Adrenal gland (tissue), 5 donors: ENCODE data around the gene PPARGC1A.

Source experiments
- POLR2A ChIP-seq, 2 donors: fragments of 450-650 bp; IDR thresholded peaks; one replicate each; pipeline ENCODE4 v1.6.1; 2017; ENCODE audit warnings: antibody characterized with exemption in 2 of 2, mild to moderate bottlenecking in 2 of 2, moderate library complexity in 1 of 2
- TF ChIP-seq, protein P1 (sequence below), 6 experiments: fragments of 450-650 bp in 4 of 6; fragments of 200-600 bp in 2 of 6; sonication (generic) in 1 of 6; IDR thresholded peaks; 1 replicate in 5 of 6; 2 replicates in 1 of 6; pipeline versions ENCODE4 v1.5.1 to v1.8.0; 2016 to 2021; ENCODE audit warnings: antibody characterized with exemption in 6 of 6, mild to moderate bottlenecking in 2 of 6, moderate library complexity in 1 of 6
- donor health status: DM: no; HTN: no; CAD: no.

GRCh38 chr4:23805450-23805851, 84.4 kb downstream of the PPARGC1A start:
- no peak for TF ChIP-seq POLR2A (IDR thresholded peaks at IDR 0.05)
- TF ChIP-seq, protein P1, sequence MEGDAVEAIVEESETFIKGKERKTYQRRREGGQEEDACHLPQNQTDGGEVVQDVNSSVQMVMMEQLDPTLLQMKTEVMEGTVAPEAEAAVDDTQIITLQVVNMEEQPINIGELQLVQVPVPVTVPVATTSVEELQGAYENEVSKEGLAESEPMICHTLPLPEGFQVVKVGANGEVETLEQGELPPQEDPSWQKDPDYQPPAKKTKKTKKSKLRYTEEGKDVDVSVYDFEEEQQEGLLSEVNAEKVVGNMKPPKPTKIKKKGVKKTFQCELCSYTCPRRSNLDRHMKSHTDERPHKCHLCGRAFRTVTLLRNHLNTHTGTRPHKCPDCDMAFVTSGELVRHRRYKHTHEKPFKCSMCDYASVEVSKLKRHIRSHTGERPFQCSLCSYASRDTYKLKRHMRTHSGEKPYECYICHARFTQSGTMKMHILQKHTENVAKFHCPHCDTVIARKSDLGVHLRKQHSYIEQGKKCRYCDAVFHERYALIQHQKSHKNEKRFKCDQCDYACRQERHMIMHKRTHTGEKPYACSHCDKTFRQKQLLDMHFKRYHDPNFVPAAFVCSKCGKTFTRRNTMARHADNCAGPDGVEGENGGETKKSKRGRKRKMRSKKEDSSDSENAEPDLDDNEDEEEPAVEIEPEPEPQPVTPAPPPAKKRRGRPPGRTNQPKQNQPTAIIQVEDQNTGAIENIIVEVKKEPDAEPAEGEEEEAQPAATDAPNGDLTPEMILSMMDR (IDR thresholded peaks at IDR 0.05) = no peak
